SK-N-SH (cell line): ENCODE measurements around the gene CREB3L4.

Source experiments
- CTCF ChIP-seq: fragments of 200-600 bp; sonication (generic); IDR thresholded peaks from 2 replicates; pipeline ENCODE4 v1.6.1; 2017; ENCODE audit warnings: antibody characterized with exemption, mild to moderate bottlenecking, moderate library complexity
- ELF1 ChIP-seq: IDR thresholded peaks from 2 replicates; pipeline ENCODE4 v1.4.0; 2012
- GABPA ChIP-seq: IDR thresholded peaks from 2 replicates; pipeline ENCODE4 v1.4.0; 2012; ENCODE audit warnings: low read depth, mild to moderate bottlenecking
- JUND ChIP-seq: IDR thresholded peaks from 2 replicates; pipeline ENCODE4 v1.4.0; 2012
- MAX ChIP-seq: IDR thresholded peaks from 2 replicates; pipeline ENCODE4 v1.4.0; 2012; ENCODE audit warnings: low read depth
- MXI1 ChIP-seq: IDR thresholded peaks from 2 replicates; pipeline ENCODE4 v1.6.1; 2012; ENCODE audit warnings: mild to moderate bottlenecking, low read depth, low read length, improper control_type of control experiment
- POLR2AphosphoS5 ChIP-seq: IDR thresholded peaks from 2 replicates; pipeline ENCODE4 v1.6.1; 2012; ENCODE audit warnings: low read depth, low read length
- RAD21 ChIP-seq: IDR thresholded peaks from 2 replicates; pipeline ENCODE4 v1.6.1; 2012; ENCODE audit warnings: mild to moderate bottlenecking, low read length
- REST ChIP-seq: IDR thresholded peaks from 2 replicates; pipeline ENCODE4 v1.6.1; 2012; ENCODE audit warnings: mild to moderate bottlenecking, low read depth, low read length, moderate library complexity
- RXRA ChIP-seq: IDR thresholded peaks from 2 replicates; pipeline ENCODE4 v1.4.0; 2012; ENCODE audit warnings: low read depth, mild to moderate bottlenecking, borderline replicate concordance
- USF1 ChIP-seq: IDR thresholded peaks from 2 replicates; pipeline ENCODE4 v1.4.0; 2012; ENCODE audit warnings: low read depth, borderline replicate concordance
- YY1 ChIP-seq: IDR thresholded peaks from 2 replicates; pipeline ENCODE4 v1.4.0; 2012; ENCODE audit warnings: low read depth, mild to moderate bottlenecking

- TF ChIP-seq MAX = no peak
- no peak for TF ChIP-seq GABPA
- no peak for TF ChIP-seq CTCF
- TF ChIP-seq RXRA = no peak
- no peak for TF ChIP-seq USF1
- no peak for TF ChIP-seq POLR2AphosphoS5
- TF ChIP-seq ELF1 = no peak
- no peak for TF ChIP-seq YY1
- no peak for TF ChIP-seq REST
- TF ChIP-seq JUND = no peak
- TF ChIP-seq MXI1 = no peak
- no peak for TF ChIP-seq RAD21
Observed at GRCh38 chr1:153945131-153945794, 22.4 kb upstream of the CREB3L4 start.
